Activated B cell treated with CpG ODN at 0.5 μM for 24 hours (primary cell): Measurements from ENCODE around the gene NCAPD2. TPM values are rescaled to one million over a fixed set of nuclear protein-coding genes. Genes with fewer than 3 reads are reported as not detected.
A peak's percentile ranks its signal among the peaks of the same experiment; 100 is the strongest.
"Not testable (repeated sequence)": the region's sequence is repeated elsewhere in the genome, so short reads cannot be mapped to it uniquely, and the experiment has no call there.

Experiments used
- ATAC-seq: fragments of 200-7000 bp; cut with Tn5 transposase; one replicate; pipeline ENCODE4 v1.10.0; 2021; ENCODE audit warnings: low read depth, mild to moderate bottlenecking, moderate library complexity
- CTCF ChIA-PET: fragments of 350-600 bp; sonication (Branson Sonifier 250); formaldehyde crosslinking; loops from one replicate; lab custom pipeline; 2021; ENCODE audit warnings: antibody characterized with exemption; lab: Charles Lee
- POLR2A ChIA-PET: fragments of 350-600 bp; sonication (Branson Sonifier 250); formaldehyde crosslinking; loops from one replicate; lab custom pipeline; 2021; ENCODE audit warnings: antibody characterized with exemption; lab: Charles Lee
- DNase-seq: peaks from one replicate; pipeline ENCODE4 v3.0.0; 2022
- H3K27ac Mint-ChIP-seq: one replicate; pipeline ENCODE4 v1.8.0; 2020; ENCODE audit warnings: mixed read lengths
- H3K27me3 Mint-ChIP-seq: one replicate; pipeline ENCODE4 v1.8.0; 2021; ENCODE audit warnings: mixed read lengths
- H3K36me3 Mint-ChIP-seq: one replicate; pipeline ENCODE4 v1.8.0; 2021; ENCODE audit warnings: low read depth, mixed read lengths
- H3K4me1 Mint-ChIP-seq: one replicate; pipeline ENCODE4 v1.8.0; 2021; ENCODE audit warnings: mixed read lengths
- H3K4me3 Mint-ChIP-seq: one replicate; pipeline ENCODE4 v1.8.0; 2020; ENCODE audit warnings: mild to moderate bottlenecking, mixed read lengths
- H3K9me3 Mint-ChIP-seq: one replicate; pipeline ENCODE4 v1.8.0; 2020; ENCODE audit warnings: mixed read lengths
- intact Hi-C: fragments of 100-400 bp; cut with micrococcal nuclease; formaldehyde crosslinking; loops from one replicate; pipeline ENCODE4 v1.15.1; 2024
- total RNA-seq: library from RNA; stranded (reverse); gene quantifications from 2 replicates; pipeline ENCODE4 v1.2.3, GENCODE V29; 2022
- TF ChIP-seq, protein P1 (sequence below): fragments of 200-600 bp; IDR thresholded peaks from one replicate; pipeline ENCODE4 v1.8.0; 2022; ENCODE audit warnings: antibody characterized with exemption, mild to moderate bottlenecking

Gene NCAPD2
- total RNA-seq, 1 donor from 2014 or later = 40.9 TPM

DNA sequence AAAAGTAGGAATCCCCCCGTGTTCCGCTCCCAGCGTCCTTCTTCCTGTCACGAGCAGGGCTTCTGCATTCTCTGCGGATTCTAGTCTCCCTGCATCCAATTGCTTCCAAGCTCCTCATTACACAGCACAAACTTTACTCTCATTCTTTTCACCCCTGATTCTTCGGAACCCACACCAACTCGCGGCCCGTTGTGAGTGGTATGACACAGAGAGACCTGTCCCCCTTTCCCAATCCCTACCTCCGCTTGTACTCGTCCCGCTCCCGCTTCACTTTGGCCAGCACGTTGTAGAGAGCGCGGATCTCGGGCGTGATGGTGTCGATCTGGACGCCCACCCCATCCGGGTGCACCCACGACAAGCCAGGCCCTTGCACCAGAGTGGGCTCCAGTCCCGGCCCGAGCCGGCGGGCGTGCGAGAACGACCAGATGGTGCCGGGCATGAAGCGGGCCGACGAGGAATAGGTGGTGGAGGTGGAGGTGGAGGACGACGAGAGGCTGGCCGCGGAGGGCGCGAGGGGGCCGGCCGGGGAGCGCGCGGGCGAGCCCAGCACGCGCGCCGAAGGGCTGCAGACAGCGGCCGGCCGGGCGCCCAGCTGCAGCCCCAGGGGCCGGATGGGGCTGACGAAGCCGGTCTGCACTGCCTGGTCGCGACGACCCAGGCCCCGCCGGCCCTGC, 61.3 kb downstream of the NCAPD2 start:
- peak overlapping the region; percentile 70 for H3K27ac Mint-ChIP-seq
- DNase-seq = no peak

DNA sequence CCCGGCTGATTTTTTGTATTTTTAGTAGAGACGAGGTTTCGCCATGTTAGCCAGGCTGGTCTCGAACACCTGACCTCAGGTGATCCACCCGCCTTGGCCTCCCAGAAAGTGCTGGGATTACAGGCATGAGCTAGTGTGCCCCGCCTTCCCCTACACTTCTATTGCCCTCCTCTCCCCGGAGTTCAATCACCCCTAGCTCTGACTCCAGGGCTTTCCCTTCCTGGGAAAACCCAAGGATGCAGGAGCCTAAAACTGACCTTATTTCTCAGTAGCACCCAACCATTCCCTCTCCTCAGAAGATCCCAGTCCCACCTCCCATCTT, 62.6 kb downstream of the NCAPD2 start:
- ChIA-PET POLR2A (interaction anchor here (0.6 to 0.8 kb wide), 3 partner anchors 56 to 196 kb away, joined by 3 to 6 read pairs (median 3); partner anchors contain the start of gene ZNF384), CTCF (interaction anchor here (1.4 kb wide), 1 partner anchor 89 kb away, joined by 3 read pairs; no protein-coding TSS in a partner anchor)
- intact Hi-C loops = loop anchor here (1.0 to 10.0 kb wide), 4 partner anchors 86 to 1078 kb away; partner anchors contain the start of genes ING4, VAMP1 and ZNF384
- Mint-ChIP-seq H3K27ac (peak overlapping the region; percentile 35), H3K4me3 (peak overlapping the region; percentile 93), H3K4me1 (peaks cover 45% of the 10 kb centered on the region), H3K36me3 (peaks cover 49% of the 10 kb centered on the region)
- H3K27me3 Mint-ChIP-seq, DNase-seq, H3K9me3 Mint-ChIP-seq, ATAC-seq: not testable (repeated sequence)

More for the DNA sequence above, 61.3 kb downstream of the NCAPD2 start:
- POLR2A ChIA-PET = interaction anchor here (1.2 to 2.4 kb wide), 4 partner anchors 13 to 169 kb away, joined by 5 to 8 read pairs (median 6); partner anchors contain the start of genes COPS7A, GAPDH, NOP2 and ZNF384
- peaks cover 45% of the 10 kb centered on the region for H3K4me1 Mint-ChIP-seq
- intact Hi-C loops = loop anchor here (1.0 to 10.0 kb wide), 4 partner anchors 14 to 1080 kb away; partner anchors contain the start of gene NOP2
- no peak for ATAC-seq
- H3K27me3 Mint-ChIP-seq = no peaks in the 10 kb centered on the region
- H3K36me3 Mint-ChIP-seq = peaks cover 42% of the 10 kb centered on the region
- no peaks in the 10 kb centered on the region for H3K9me3 Mint-ChIP-seq
- TF ChIP-seq, protein P1, sequence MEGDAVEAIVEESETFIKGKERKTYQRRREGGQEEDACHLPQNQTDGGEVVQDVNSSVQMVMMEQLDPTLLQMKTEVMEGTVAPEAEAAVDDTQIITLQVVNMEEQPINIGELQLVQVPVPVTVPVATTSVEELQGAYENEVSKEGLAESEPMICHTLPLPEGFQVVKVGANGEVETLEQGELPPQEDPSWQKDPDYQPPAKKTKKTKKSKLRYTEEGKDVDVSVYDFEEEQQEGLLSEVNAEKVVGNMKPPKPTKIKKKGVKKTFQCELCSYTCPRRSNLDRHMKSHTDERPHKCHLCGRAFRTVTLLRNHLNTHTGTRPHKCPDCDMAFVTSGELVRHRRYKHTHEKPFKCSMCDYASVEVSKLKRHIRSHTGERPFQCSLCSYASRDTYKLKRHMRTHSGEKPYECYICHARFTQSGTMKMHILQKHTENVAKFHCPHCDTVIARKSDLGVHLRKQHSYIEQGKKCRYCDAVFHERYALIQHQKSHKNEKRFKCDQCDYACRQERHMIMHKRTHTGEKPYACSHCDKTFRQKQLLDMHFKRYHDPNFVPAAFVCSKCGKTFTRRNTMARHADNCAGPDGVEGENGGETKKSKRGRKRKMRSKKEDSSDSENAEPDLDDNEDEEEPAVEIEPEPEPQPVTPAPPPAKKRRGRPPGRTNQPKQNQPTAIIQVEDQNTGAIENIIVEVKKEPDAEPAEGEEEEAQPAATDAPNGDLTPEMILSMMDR = no peak
- CTCF ChIA-PET = interaction anchor here (0.9 to 4.3 kb wide), 7 partner anchors 16 to 434 kb away, joined by 3 to 24 read pairs (median 4); partner anchors contain the start of genes PTMS, VAMP1 and ZNF384
- peak overlapping the region; percentile 93 for H3K4me3 Mint-ChIP-seq

DNA sequence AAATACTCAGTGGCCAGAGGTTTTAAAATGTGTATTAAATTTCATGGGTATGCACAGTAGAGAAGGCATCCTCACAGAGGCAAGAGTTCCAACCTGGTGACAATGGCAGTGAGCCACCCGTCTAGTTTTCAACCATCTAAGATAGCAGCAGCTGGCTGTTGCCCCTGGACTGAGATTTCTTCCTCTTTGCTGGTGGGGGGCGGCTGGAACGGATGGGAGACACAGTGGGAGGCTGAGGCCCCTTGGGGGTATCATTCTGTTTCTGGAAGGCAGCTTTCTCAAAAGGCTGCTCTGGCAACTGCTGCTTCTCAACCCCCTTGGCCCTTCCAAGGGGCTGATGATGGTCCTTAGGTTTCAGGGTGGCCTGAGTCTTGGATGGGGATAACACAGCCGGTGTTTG, 63.0 kb downstream of the NCAPD2 start:
- peaks cover 51% of the 10 kb centered on the region for H3K36me3 Mint-ChIP-seq

DNA sequence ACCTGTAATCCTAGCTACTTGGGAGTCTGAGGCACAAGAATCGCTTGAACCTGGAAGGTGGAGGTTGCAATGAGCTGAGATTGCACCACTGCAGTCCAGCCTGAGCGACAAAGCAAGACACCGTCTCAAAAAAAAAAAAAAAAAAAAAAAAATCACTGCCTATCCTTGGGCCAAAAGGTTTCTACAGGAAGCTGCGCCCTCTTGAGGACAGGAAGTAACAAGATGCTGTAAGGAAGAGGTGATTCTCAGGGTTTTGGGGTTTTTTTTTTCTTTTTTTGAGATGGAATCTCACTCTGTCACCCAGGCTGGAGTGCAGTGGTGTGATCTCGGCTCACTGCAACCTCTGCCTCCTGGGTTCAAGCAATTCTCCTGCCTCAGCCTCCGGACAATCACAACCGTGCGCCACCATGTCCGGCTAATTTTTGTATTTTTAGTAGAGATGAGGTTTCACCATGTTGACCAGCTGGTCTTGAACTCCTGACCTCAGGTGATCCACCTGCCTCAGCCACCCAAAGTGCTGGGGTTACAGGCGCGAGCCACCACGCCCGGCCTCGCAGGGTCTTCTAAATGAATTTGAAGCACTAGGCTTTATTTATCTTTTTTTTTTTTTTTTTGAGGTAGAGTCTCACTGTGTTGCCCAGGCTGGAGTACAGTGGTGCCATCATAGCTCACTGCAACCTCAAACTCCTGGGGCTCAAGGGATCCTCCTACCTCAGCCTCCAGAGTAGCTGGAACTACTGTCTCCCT, 64.3 kb downstream of the NCAPD2 start:
- H3K9me3 Mint-ChIP-seq, H3K27me3 Mint-ChIP-seq, DNase-seq, ATAC-seq, H3K27ac Mint-ChIP-seq, H3K4me3 Mint-ChIP-seq: not testable (repeated sequence)
- ChIA-PET CTCF (interaction anchor here (0.9 to 1.7 kb wide), 3 partner anchors 9 to 140 kb away, joined by 3 to 6 read pairs (median 3); partner anchors contain the start of gene NOP2), POLR2A (interaction anchor here (0.6 to 1.2 kb wide), 7 partner anchors 9 to 131 kb away, joined by 3 to 4 read pairs (median 3); partner anchors contain the start of genes GAPDH and ZNF384)
- intact Hi-C loops = loop anchor here (10.0 kb wide), 1 partner anchor 1077 kb away; no protein-coding TSS in a partner anchor
- peaks cover 61% of the 10 kb centered on the region for H3K36me3 Mint-ChIP-seq
- H3K4me1 Mint-ChIP-seq = peaks cover 35% of the 10 kb centered on the region

More for the DNA sequence above, 63.0 kb downstream of the NCAPD2 start:
- Mint-ChIP-seq H3K4me1 (peaks cover 45% of the 10 kb centered on the region), H3K4me3 (peak overlapping the region; percentile 93), H3K27me3 (no peaks in the 10 kb centered on the region), H3K27ac (no peak overlapping the region), H3K9me3 (no peaks in the 10 kb centered on the region)
- DNase-seq = no peak
- CTCF ChIA-PET = interaction anchor here (0.9 to 1.4 kb wide), 2 partner anchors 17 to 88 kb away, joined by 3 read pairs; no protein-coding TSS in a partner anchor
- TF ChIP-seq, protein P1 = no peak
- POLR2A ChIA-PET = interaction anchor here (0.6 to 0.7 kb wide), 2 partner anchors 56 to 195 kb away, joined by 3 read pairs; no protein-coding TSS in a partner anchor
- intact Hi-C loops = loop anchor here (1.0 to 10.0 kb wide), 4 partner anchors 87 to 1078 kb away; partner anchors contain the start of genes ING4, VAMP1 and ZNF384
- no peak for ATAC-seq

DNA sequence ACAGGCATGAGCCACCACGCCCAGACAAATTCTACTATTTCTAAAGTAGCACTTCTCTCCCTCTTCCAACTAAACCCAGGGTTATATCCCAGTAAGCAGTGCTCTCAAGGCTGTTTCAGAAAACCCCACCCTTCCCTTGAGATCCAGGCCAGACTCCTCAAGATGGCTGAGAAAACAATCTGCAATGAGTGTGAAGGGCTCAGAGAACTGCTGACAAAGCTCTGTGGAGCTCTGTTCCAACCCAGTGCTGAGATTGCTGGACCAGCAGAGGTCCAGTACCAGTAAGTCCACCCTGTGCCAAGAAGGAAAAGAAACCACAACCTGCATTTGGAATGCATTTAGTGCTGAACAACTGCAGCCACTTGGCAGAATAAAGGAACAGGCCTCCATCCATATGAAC, 65.6 kb downstream of the NCAPD2 start:
- peaks cover 68% of the 10 kb centered on the region for H3K36me3 Mint-ChIP-seq
- intact Hi-C loops = loop anchor here (10.0 kb wide), 1 partner anchor 1075 kb away; no protein-coding TSS in a partner anchor
- TF ChIP-seq, protein P1 = no peak
- DNase-seq (no peak), ATAC-seq (no peak)
- H3K4me3 Mint-ChIP-seq = no peak overlapping the region
- no peaks in the 10 kb centered on the region for H3K9me3 Mint-ChIP-seq
- H3K27me3 Mint-ChIP-seq = no peaks in the 10 kb centered on the region
- peaks cover 29% of the 10 kb centered on the region for H3K4me1 Mint-ChIP-seq
- ChIA-PET POLR2A (interaction anchor here (0.6 kb wide), 1 partner anchor 13 kb away, joined by 4 read pairs; no protein-coding TSS in a partner anchor), CTCF (interaction anchor here (0.6 kb wide), 1 partner anchor 22 kb away, joined by 3 read pairs; no protein-coding TSS in a partner anchor)
- no peak overlapping the region for H3K27ac Mint-ChIP-seq
